SK-N-SH treated with all-trans-retinoic acid at 6 μM for 48 hours (cell line): ENCODE measurements around the gene NR1H4.

ENCODE experiments used
- ATAC-seq: fragments of 200-7000 bp; cut with Tn5 transposase; 3 replicates; pipeline ENCODE4 v1.9.1; 2020; ENCODE audit warnings: mild to moderate bottlenecking, moderate library complexity
- ARNTL ChIP-seq: fragments of 450-650 bp; formaldehyde crosslinking; IDR thresholded peaks from 2 replicates; pipeline ENCODE4 v1.5.0; 2020; ENCODE audit warnings: low read depth, mild to moderate bottlenecking, moderate library complexity, borderline replicate concordance
- BACH2 ChIP-seq: fragments of 250-450 bp; sonication (Bioruptor Pico); IDR thresholded peaks from 2 replicates; pipeline ENCODE4 v1.9.0; 2021; ENCODE audit warnings: mild to moderate bottlenecking, borderline replicate concordance
- CSDC2 ChIP-seq: fragments of 250-450 bp; sonication (Bioruptor Pico); IDR thresholded peaks from 2 replicates; pipeline ENCODE4 v1.5.0; 2020; ENCODE audit warnings: mild to moderate bottlenecking, moderate library complexity
- ESRRG ChIP-seq: fragments of 250-450 bp; sonication (Bioruptor Pico); IDR thresholded peaks from 2 replicates; pipeline ENCODE4 v1.6.1; 2021; ENCODE audit warnings: mild to moderate bottlenecking
- GLIS3 ChIP-seq: fragments of 250-450 bp; sonication (Bioruptor Pico); IDR thresholded peaks from 2 replicates; pipeline ENCODE4 v1.5.0; 2020; ENCODE audit warnings: mild to moderate bottlenecking, moderate library complexity
- ISL1 ChIP-seq: fragments of 250-450 bp; sonication (Bioruptor Pico); IDR thresholded peaks from 2 replicates; pipeline ENCODE4 v2.1.2; 2022; ENCODE audit warnings: mild to moderate bottlenecking, moderate library complexity
- OSR1 ChIP-seq: fragments of 250-450 bp; sonication (Bioruptor Pico); IDR thresholded peaks from 2 replicates; pipeline ENCODE4 v1.8.0; 2022; ENCODE audit warnings: moderate library complexity, mild to moderate bottlenecking, inconsistent platforms
- PPARA ChIP-seq: fragments of 250-450 bp; sonication (Bioruptor Pico); IDR thresholded peaks from 2 replicates; pipeline ENCODE4 v1.5.0; 2020; ENCODE audit warnings: mild to moderate bottlenecking, borderline replicate concordance
- RARB ChIP-seq: fragments of 250-450 bp; sonication (Bioruptor Pico); IDR thresholded peaks from 2 replicates; pipeline ENCODE4 v1.8.0; 2021; ENCODE audit warnings: mild to moderate bottlenecking, moderate library complexity
- SNAI2 ChIP-seq: fragments of 250-450 bp; sonication (Bioruptor Pico); IDR thresholded peaks from 2 replicates; pipeline ENCODE4 v1.5.0; 2020; ENCODE audit warnings: mild to moderate bottlenecking, moderate library complexity
- TOX ChIP-seq: fragments of 250-450 bp; sonication (Bioruptor Pico); IDR thresholded peaks from 2 replicates; pipeline ENCODE4 v1.8.0; 2021; ENCODE audit warnings: mild to moderate bottlenecking, moderate library complexity, borderline replicate concordance
- ZC3H10 ChIP-seq: fragments of 250-450 bp; sonication (Bioruptor Pico); IDR thresholded peaks from 2 replicates; pipeline ENCODE4 v1.5.1; 2021; ENCODE audit warnings: mild to moderate bottlenecking, moderate library complexity
- ZFP30 ChIP-seq: fragments of 450-650 bp; formaldehyde crosslinking; IDR thresholded peaks from 2 replicates; pipeline ENCODE4 v1.5.0; 2022; ENCODE audit warnings: mild to moderate bottlenecking, moderate library complexity
- ZNF565 ChIP-seq: fragments of 450-650 bp; formaldehyde crosslinking; conservative IDR thresholded peaks from 2 replicates; pipeline ENCODE4 v1.5.0; 2020; ENCODE audit warnings: low read depth, mild to moderate bottlenecking, moderate library complexity
- ZNF70 ChIP-seq: fragments of 450-650 bp; formaldehyde crosslinking; IDR thresholded peaks from 2 replicates; pipeline ENCODE4 v1.5.0; 2020; ENCODE audit warnings: mild to moderate bottlenecking, moderate library complexity
- ZNF8 ChIP-seq: fragments of 450-650 bp; formaldehyde crosslinking; IDR thresholded peaks from 2 replicates; pipeline ENCODE4 v1.5.0; 2020; ENCODE audit warnings: mild to moderate bottlenecking, moderate library complexity
- TF ChIP-seq, protein P1 (sequence below): fragments of 250-450 bp; sonication (Bioruptor Pico); IDR thresholded peaks from 2 replicates; pipeline ENCODE4 v1.5.0; 2020; ENCODE audit warnings: mild to moderate bottlenecking, moderate library complexity
- TF ChIP-seq, protein P2 (sequence below): fragments of 250-450 bp; sonication (Bioruptor Pico); IDR thresholded peaks from 2 replicates; pipeline ENCODE4 v1.5.1; 2021; ENCODE audit warnings: mild to moderate bottlenecking, moderate library complexity
- TF ChIP-seq, protein P3 (sequence below): fragments of 250-450 bp; sonication (Bioruptor Pico); IDR thresholded peaks from 2 replicates; pipeline ENCODE4 v1.5.1; 2020; ENCODE audit warnings: low read depth, mild to moderate bottlenecking, moderate library complexity
- TF ChIP-seq, protein P4 (sequence below): fragments of 250-450 bp; sonication (Bioruptor Pico); IDR thresholded peaks from 2 replicates; pipeline ENCODE4 v1.8.0; 2020; ENCODE audit warnings: mild to moderate bottlenecking, moderate library complexity, borderline replicate concordance
- TF ChIP-seq, protein P5 (sequence below): fragments of 250-450 bp; sonication (Bioruptor Pico); IDR thresholded peaks from 2 replicates; pipeline ENCODE4 v1.8.0; 2021; ENCODE audit warnings: low read depth, mild to moderate bottlenecking, moderate library complexity, borderline replicate concordance

The NR1H4 gene

DNA sequence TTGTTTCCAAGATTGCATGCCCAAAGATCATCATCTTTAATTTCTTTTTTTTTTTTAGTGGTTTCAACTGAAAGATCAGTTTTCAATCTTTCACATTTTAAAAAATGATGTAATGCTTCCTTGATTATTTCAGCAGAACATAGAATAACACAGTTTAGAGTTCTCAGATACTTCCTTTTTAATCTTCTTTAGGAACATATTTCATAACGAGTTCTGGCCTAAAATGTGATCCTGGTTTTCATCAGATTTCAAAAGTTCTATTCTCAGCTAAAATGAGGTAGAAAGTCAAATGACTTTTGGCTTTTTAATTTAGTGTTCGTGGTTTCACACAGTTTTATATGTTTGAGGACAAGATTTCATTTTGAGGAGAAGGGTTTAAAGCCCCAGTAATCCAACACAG is 40.0 kb upstream of the NR1H4 start:
- ATAC-seq, result no peak

DNA sequence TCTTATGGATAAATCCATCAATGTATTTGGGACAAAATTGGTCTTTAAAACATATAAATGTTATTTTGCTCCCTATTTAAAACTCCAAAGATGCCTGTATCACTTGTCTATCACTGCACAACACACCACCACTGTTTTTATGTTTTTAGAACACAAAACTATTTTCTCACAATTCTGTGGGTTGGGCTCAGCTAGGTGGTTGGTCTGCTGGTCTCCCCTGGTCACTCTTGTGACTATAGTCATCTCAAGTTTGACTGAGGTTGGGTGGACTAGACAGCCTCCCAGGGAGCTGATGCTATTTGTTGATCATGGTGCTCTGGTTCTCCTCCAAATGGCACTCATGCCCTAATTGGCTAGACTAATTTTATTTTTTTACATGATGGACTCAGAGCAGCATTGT is 39.5 kb upstream of the NR1H4 start:
- no peak for ATAC-seq
- no peak for TF ChIP-seq CSDC2 (CRISPR knock-in tag)
- TF ChIP-seq, protein P1, sequence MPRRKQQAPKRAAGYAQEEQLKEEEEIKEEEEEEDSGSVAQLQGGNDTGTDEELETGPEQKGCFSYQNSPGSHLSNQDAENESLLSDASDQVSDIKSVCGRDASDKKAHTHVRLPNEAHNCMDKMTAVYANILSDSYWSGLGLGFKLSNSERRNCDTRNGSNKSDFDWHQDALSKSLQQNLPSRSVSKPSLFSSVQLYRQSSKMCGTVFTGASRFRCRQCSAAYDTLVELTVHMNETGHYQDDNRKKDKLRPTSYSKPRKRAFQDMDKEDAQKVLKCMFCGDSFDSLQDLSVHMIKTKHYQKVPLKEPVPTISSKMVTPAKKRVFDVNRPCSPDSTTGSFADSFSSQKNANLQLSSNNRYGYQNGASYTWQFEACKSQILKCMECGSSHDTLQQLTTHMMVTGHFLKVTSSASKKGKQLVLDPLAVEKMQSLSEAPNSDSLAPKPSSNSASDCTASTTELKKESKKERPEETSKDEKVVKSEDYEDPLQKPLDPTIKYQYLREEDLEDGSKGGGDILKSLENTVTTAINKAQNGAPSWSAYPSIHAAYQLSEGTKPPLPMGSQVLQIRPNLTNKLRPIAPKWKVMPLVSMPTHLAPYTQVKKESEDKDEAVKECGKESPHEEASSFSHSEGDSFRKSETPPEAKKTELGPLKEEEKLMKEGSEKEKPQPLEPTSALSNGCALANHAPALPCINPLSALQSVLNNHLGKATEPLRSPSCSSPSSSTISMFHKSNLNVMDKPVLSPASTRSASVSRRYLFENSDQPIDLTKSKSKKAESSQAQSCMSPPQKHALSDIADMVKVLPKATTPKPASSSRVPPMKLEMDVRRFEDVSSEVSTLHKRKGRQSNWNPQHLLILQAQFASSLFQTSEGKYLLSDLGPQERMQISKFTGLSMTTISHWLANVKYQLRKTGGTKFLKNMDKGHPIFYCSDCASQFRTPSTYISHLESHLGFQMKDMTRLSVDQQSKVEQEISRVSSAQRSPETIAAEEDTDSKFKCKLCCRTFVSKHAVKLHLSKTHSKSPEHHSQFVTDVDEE (CRISPR knock-in tag), result no peak
- no peak for TF ChIP-seq SNAI2 (CRISPR knock-in tag)
- TF ChIP-seq, protein P2, sequence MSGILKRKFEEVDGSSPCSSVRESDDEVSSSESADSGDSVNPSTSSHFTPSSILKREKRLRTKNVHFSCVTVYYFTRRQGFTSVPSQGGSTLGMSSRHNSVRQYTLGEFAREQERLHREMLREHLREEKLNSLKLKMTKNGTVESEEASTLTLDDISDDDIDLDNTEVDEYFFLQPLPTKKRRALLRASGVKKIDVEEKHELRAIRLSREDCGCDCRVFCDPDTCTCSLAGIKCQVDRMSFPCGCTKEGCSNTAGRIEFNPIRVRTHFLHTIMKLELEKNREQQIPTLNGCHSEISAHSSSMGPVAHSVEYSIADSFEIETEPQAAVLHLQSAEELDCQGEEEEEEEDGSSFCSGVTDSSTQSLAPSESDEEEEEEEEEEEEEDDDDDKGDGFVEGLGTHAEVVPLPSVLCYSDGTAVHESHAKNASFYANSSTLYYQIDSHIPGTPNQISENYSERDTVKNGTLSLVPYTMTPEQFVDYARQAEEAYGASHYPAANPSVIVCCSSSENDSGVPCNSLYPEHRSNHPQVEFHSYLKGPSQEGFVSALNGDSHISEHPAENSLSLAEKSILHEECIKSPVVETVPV, result no peak
- no peak for TF ChIP-seq GLIS3 (CRISPR knock-in tag)
- no peak for TF ChIP-seq ZNF565 (CRISPR knock-in tag)
- TF ChIP-seq PPARA (CRISPR knock-in tag), result no peak
- TF ChIP-seq ZNF70 (CRISPR knock-in tag), result no peak
- no peak for TF ChIP-seq ARNTL
- TF ChIP-seq, protein P3, sequence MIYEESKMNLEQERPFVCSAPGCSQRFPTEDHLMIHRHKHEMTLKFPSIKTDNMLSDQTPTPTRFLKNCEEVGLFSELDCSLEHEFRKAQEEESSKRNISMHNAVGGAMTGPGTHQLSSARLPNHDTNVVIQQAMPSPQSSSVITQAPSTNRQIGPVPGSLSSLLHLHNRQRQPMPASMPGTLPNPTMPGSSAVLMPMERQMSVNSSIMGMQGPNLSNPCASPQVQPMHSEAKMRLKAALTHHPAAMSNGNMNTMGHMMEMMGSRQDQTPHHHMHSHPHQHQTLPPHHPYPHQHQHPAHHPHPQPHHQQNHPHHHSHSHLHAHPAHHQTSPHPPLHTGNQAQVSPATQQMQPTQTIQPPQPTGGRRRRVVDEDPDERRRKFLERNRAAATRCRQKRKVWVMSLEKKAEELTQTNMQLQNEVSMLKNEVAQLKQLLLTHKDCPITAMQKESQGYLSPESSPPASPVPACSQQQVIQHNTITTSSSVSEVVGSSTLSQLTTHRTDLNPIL (CRISPR knock-in tag), result no peak
- TF ChIP-seq ESRRG, result no peak
- no peak for TF ChIP-seq ZFP30
- no peak for TF ChIP-seq RARB (CRISPR knock-in tag)
- TF ChIP-seq, all 23 proteins: peak for 0

More for the DNA sequence above, 40.0 kb upstream of the NR1H4 start:
- no peak for TF ChIP-seq ZC3H10 (CRISPR knock-in tag)
- TF ChIP-seq BACH2 (CRISPR knock-in tag), result no peak
- no peak for TF ChIP-seq ISL1 (CRISPR knock-in tag)
- TF ChIP-seq ZNF8 (CRISPR knock-in tag), result no peak
- TF ChIP-seq CSDC2 (CRISPR knock-in tag), result no peak
- TF ChIP-seq GLIS3 (CRISPR knock-in tag), result no peak
- no peak for TF ChIP-seq ZFP30
- TF ChIP-seq RARB (CRISPR knock-in tag), result no peak
- no peak for TF ChIP-seq ZNF565 (CRISPR knock-in tag)
- TF ChIP-seq, protein P1 (CRISPR knock-in tag), result no peak
- TF ChIP-seq TOX (CRISPR knock-in tag), result no peak
- TF ChIP-seq OSR1 (CRISPR knock-in tag), result no peak
- TF ChIP-seq ESRRG, result no peak
- TF ChIP-seq, protein P3 (CRISPR knock-in tag), result no peak
- TF ChIP-seq, protein P4, sequence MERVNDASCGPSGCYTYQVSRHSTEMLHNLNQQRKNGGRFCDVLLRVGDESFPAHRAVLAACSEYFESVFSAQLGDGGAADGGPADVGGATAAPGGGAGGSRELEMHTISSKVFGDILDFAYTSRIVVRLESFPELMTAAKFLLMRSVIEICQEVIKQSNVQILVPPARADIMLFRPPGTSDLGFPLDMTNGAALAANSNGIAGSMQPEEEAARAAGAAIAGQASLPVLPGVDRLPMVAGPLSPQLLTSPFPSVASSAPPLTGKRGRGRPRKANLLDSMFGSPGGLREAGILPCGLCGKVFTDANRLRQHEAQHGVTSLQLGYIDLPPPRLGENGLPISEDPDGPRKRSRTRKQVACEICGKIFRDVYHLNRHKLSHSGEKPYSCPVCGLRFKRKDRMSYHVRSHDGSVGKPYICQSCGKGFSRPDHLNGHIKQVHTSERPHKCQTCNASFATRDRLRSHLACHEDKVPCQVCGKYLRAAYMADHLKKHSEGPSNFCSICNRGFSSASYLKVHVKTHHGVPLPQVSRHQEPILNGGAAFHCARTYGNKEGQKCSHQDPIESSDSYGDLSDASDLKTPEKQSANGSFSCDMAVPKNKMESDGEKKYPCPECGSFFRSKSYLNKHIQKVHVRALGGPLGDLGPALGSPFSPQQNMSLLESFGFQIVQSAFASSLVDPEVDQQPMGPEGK (CRISPR knock-in tag), result no peak
- TF ChIP-seq, protein P5, sequence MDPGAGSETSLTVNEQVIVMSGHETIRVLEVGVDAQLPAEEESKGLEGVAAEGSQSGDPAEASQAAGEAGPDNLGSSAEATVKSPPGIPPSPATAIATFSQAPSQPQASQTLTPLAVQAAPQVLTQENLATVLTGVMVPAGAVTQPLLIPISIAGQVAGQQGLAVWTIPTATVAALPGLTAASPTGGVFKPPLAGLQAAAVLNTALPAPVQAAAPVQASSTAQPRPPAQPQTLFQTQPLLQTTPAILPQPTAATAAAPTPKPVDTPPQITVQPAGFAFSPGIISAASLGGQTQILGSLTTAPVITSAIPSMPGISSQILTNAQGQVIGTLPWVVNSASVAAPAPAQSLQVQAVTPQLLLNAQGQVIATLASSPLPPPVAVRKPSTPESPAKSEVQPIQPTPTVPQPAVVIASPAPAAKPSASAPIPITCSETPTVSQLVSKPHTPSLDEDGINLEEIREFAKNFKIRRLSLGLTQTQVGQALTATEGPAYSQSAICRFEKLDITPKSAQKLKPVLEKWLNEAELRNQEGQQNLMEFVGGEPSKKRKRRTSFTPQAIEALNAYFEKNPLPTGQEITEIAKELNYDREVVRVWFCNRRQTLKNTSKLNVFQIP (CRISPR knock-in tag), result no peak
- TF ChIP-seq ARNTL, result no peak
